ENCODE data around the gene HDAC5. TPM values are rescaled to one million over a fixed set of nuclear protein-coding genes. Genes with fewer than 3 reads are reported as not detected.
A peak's percentile ranks its signal among the peaks of the same experiment; 100 is the strongest.
"Not testable (repeated sequence)": the region's sequence is repeated elsewhere in the genome, so short reads cannot be mapped to it uniquely, and the experiment has no call there.

The HDAC5 gene
- total RNA-seq, 4 donors from 2014 or later = 42.4 to 71.0 (median 48.4) TPM

- peak overlapping the region; percentile 85 to 99 (median 96) for H3K4me3 ChIP-seq
- no peak for TF ChIP-seq CTCF (IDR thresholded peaks at IDR 0.05)
- TF ChIP-seq POLR2A (IDR thresholded peaks at IDR 0.05) = no peak
Observed at GRCh38 chr17:44124118-44124438, 637 bp upstream of the HDAC5 start.

GRCh38 chr17:44122816-44123355 lies 555 bp downstream of the HDAC5 start:
- peaks cover 0 to 43% (median 8%) of the 10 kb centered on the region in 4 donors for H3K4me1 ChIP-seq
- H3K27me3 ChIP-seq = no peaks in the 10 kb centered on the region
- H3K27ac ChIP-seq = peak overlapping the region; percentile 89 to 98 (median 92)
- no peaks in the 10 kb centered on the region for H3K36me3 ChIP-seq
- H3K4me3 ChIP-seq = peak overlapping the region; percentile 85 to 99 (median 96)
- TF ChIP-seq POLR2A (IDR thresholded peaks at IDR 0.05) (no peak), CTCF (IDR thresholded peaks at IDR 0.05) (no peak)
- H3K9me3 ChIP-seq = no peaks in the 10 kb centered on the region
- DNase-seq = peak in 1 of 3 donors; percentile 30

More at GRCh38 chr17:44124118-44124438, 637 bp upstream of the HDAC5 start:
- peaks cover 0 to 38% (median 8%) of the 10 kb centered on the region in 4 donors for H3K4me1 ChIP-seq
- no peaks in the 10 kb centered on the region for H3K9me3 ChIP-seq
- no peaks in the 10 kb centered on the region for H3K27me3 ChIP-seq
- H3K36me3 ChIP-seq = no peaks in the 10 kb centered on the region
- no peak for DNase-seq
- peak overlapping the region; percentile 89 to 98 (median 92) for H3K27ac ChIP-seq

- no peak for TF ChIP-seq CTCF (IDR thresholded peaks at IDR 0.05)
- TF ChIP-seq POLR2A (IDR thresholded peaks at IDR 0.05) = no peak
Observed at GRCh38 chr17:44121997-44122815, 1.2 kb downstream of the HDAC5 start.

GRCh38 chr17:44120851-44121605 lies 2.4 kb downstream of the HDAC5 start:
- no peak for DNase-seq
- TF ChIP-seq CTCF (IDR thresholded peaks at IDR 0.05) (no peak), POLR2A (IDR thresholded peaks at IDR 0.05) (no peak)
- Histone ChIP-seq H3K4me3 (peak overlapping the region in 1 of 4 donors; percentile 85), H3K4me1 (peaks cover 0 to 43% (median 8%) of the 10 kb centered on the region in 4 donors), H3K27me3 (no peaks in the 10 kb centered on the region), H3K9me3 (no peaks in the 10 kb centered on the region), H3K36me3 (peaks cover 0 to 15% (median 0%) of the 10 kb centered on the region in 3 donors), H3K27ac (no peak overlapping the region)

More at GRCh38 chr17:44121997-44122815, 1.2 kb downstream of the HDAC5 start:
- no peaks in the 10 kb centered on the region for H3K27me3 ChIP-seq
- peaks cover 0 to 3% (median 0%) of the 10 kb centered on the region in 3 donors for H3K36me3 ChIP-seq
- no peak for DNase-seq
- no peaks in the 10 kb centered on the region for H3K9me3 ChIP-seq
- peak overlapping the region; percentile 85 to 99 (median 96) for H3K4me3 ChIP-seq
- H3K4me1 ChIP-seq = peaks cover 0 to 43% (median 8%) of the 10 kb centered on the region in 4 donors
- peak overlapping the region in 3 of 4 donors; percentile 91 to 98 (median 92) for H3K27ac ChIP-seq

GRCh38 chr17:44120281-44120680 lies 3.2 kb downstream of the HDAC5 start:
- not testable (repeated sequence) for H3K4me3 ChIP-seq, H3K9me3 ChIP-seq, H3K27ac ChIP-seq, DNase-seq, H3K27me3 ChIP-seq
- Histone ChIP-seq H3K4me1 (peaks cover 0 to 43% (median 8%) of the 10 kb centered on the region in 4 donors), H3K36me3 (peaks cover 0 to 16% (median 0%) of the 10 kb centered on the region in 3 donors)
